NCI-H1092 treated with DMSO at 0.1 percent for 48 hours (cell line): ENCODE data around the gene ZBTB25.

ENCODE experiments used
- DNase-seq: peaks from one replicate; lab custom pipeline; 2025; lab: John Stamatoyannopoulos, UW

Gene ZBTB25

DNA sequence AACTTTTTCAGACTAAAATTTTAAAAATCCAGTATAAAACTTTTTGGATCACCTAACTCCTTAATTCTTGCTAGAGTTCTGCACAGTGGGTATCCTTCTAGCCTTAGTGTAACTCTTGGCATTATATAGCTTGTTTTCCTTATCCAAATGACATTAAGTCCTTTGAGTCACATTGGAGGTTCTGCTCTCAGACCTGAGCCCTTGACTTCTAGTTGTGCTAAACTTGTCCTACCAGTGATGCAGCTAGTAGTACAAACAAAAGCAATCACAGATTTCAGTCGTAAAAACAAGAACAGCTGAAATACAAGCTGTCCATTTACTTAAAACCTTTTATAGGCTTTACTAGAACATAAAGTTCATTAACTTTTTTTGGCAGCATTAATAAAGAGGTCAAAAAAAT lies 11.4 kb upstream of the ZBTB25 start:
- DNase-seq, result no peak

DNA sequence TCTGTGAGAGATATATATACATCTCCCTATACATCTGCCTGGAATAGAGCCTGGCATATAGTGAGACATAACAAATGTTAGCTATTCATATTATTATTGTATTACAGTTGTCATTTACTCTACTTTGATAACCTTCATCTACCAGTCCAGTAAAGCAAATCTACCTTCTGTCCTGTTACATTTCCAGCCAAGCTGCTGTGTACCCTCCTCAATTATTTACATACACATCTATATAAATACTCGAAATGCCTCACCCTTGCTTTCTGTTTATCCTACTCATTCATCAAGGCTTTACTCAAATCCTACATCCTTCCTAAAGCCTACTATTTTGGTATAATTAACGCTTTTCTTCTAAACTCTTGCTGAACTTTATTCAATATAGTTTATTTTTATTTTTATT lies 9.6 kb upstream of the ZBTB25 start:
- DNase-seq, result no peak

DNA sequence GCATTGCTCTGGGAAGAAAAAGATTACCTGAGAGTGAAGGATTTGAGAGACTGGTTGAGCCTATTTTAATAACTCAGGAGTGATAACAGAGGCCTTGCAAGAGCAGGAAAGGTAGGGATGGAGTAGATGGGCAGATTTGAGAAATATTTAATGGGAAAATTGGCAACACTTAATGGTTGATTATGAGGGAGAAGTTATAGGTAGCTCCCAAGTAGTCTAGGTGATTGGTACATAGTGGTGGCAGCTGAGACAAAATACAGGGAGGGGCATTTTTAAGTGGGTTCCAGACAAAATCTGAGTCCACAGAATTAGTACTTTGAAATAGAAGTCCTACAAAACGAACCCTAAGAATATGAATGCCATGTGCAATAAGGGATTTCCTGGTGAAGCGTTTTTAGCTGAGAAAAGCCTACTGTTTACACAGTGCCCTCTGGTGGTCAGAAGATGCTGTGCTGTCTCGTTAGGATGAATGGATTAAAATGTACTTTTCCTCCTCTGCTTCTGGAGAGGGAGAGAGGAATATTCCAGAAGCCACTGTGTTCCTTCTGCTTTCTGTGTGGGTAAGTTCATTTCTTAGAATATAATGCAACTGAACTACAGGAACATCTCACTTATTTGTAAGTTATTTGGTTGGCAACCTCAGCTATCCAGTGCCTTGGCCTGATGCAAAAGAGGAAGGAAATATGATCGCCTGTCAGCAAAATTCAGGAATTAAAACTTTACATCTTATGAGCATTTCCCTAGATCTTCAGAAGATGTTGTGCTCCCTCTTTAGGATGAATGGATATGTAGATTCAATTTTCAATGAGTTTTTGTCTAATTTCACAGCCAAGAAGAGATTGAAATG lies 7.4 kb upstream of the ZBTB25 start:
- DNase-seq, result peak; percentile 80

DNA sequence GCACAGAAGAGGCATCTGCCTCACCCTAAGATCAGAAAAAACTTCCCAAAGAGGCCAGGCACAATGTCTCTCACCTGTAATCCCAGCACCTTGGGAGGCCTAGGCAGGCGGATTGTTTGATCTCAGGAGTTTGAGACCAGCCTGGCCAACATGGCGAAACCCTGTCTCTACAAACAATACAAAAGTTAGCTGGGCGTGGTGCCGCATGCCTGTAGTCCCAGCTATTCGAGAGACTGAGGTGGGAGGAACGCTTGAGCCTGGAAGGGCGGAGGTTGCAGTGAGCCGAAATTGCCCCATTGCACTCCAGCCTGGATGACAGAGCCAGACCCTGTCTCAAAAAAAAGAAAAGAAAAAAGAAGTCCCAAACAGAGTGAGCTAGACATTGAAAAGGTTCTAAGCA lies 5.4 kb upstream of the ZBTB25 start:
- no peak for DNase-seq

DNA sequence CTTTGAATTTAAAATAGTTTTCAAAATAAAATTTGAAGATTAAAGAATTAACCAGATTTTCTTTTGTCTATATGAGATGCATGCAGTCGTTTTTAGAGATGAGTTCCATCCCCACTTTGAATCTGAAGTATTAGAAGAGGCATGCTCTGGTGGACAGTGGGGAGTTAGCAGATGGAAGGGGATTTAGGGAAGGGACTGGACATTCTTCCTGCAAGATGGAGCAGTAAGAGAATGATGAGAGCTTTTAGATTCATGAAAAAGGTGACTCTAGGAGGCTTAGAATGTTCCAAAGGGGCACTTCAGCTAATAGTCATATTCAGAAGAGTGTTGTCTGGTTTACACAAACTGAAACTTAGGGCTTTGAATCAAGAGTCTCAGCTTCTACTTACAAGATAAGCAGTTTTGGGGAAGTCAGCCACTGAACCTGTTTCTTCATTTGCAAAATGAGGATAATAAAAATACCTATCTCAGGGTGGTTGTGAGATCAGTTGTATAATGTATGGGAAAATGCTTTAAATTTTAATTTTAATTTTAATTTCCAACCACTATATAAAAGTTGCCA lies 4.7 kb upstream of the ZBTB25 start:
- DNase-seq, result no peak

DNA sequence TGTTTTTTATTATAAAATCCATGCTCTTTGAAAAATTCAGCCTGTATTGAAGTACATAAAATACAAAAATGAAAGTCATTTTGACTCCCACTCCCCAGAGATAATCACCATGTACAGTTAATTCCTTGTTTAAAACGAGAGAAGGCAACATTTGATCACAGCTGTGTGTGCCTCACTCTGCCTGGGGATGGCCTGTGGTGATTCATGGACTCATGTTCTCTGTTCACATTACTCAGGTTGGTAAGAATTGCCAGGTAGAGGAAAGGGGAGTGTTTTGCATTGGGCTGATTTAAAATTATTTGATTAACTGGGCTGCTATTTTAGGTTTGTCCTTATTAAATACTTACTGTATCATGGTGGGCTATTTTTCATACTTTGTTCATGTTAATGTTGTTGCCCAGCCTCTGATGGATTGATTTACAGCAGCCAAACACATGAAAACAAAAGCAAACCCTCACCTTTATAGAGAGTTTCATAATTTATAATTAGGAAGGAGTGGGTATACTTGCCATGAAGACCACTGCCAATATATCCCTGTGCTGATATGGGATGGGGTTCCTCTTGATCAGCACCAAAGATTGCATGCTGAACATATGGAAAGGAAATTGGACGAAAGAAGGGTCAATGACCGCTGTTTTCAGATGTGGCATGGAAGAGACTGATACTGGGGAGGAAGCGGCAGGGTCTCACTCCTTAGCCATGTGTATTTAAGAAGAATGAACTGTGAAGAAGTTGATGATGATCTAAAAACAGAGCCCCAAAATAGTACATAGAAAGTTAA lies 3.9 kb upstream of the ZBTB25 start:
- DNase-seq, result no peak

DNA sequence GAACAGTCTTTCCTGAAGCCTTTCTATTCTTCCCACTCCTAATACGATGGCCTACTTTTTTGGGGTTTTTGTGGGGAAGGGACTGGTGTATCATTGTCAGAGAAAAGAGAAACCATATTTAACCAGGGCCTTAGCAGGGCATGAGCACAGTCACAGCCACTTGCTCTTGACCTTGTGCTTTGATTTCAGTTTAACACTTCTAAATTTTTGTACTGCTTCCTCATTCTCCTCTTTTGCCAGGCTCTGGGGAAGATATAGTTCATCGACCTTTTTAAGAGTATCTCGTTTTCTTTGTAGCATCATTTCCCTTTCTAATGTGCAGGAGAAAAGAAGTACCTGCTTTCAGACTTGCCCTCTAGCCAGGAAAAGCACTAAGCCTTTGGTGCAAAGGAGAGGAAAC lies 3.1 kb upstream of the ZBTB25 start:
- no peak for DNase-seq

DNA sequence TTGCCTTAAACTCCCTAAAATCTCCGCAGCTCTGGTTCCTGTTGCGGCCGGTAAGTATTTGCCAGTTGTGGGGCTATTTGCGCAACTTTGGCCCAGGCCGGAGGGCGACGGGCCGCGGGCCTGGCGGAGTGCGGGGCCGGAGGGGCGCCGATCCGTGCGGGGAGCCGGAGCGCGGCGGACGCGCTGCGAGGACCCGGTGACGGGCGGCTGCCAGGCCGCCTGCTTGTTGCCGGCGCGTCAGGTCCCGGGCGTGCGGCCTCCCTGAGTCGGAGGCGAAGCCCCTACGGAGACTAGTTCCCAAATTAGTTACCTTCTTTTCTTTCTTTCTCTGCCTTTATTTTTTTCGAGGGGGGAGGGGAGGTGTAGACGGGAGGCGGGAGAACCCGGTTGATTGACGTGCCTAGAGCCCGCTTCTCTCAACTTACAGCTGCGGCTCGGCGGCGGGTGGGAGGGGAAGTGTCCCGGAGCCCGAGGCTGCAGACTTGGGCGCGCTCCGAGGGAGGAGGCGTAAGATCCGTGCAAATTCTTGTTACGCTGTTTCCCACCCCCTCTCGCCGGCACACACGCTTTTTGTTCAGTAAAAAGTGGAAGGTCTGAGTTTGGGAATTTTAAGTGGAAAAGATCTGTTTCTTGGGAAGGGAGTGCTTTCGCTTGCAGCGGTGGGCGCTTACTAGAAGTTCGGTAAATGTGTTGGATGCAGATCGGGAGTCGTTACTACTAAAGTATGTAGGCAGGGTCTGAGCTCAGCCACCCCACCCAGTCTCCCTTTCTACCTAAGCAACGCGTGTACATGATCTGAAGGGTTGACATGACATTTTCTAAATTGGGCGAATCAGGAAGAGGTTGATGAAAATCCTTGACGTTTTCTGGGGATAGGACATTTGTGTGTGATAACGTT lies 1.5 kb upstream of the ZBTB25 start:
- DNase-seq, result peak; percentile 82

DNA sequence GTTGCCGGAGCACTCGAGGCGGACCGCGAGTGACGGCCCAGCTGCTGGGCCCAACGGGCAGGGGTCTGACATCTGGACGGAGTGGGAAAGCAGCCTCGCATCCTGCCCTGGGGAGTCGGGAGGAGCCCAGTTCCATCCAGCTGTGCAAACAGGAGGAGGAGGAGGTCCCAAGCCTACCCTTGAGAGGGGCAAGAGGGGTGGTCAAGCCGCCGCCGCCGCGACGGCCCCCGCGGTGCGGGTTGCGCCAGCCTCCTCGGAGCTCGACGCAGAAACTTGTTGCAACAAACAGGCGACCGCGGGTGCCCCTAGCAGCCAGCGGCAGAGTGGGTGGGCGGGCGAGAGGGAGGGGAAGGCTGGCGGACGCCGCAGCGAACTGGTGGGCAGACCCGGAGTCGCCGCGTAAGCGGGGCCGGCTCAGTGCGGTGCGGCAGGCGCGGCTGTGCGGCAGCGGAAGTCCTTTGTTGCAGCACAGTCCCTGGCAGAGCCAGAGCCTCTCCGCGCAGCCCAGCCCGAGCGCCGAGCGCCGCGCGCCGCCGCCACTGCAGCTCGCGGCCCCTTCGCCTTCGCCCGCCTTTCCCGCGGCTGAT lies 765 bp upstream of the ZBTB25 start, which contains the start of gene ZBTB1:
ZBTB1 (plus strand) TSS at position 461 of the 587 bp plus-strand sequence. CDS start 16,735 bp downstream, outside the sequence.
- DNase-seq, result peak; percentile 93

DNA sequence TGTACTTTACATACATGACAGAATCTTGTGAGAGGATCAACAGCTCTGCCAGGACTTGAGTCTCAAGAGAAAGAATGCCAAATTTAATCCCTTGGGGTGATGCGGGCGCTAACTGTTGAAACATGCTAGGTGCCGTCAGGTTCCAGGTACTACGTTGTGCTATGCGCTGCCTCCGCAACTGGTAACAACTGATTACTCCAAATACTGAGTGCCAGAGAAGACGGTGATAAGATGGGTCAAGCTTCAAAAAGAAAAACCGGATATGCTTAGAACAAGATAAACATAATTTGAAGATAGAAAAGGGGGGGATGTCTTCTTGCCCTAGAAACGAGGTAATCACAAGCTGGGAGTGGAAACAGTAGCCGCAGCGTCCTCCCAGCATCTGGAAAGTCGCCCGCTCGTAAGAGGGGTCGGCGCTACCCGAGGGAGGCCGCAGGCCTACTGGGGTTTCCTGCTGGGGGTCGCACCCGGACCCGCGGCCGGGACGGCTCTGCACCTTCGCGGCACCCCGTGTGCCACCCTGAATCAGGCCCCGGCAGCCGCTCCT lies 678 bp downstream of the ZBTB25 start:
- peak; percentile 63 for DNase-seq

DNA sequence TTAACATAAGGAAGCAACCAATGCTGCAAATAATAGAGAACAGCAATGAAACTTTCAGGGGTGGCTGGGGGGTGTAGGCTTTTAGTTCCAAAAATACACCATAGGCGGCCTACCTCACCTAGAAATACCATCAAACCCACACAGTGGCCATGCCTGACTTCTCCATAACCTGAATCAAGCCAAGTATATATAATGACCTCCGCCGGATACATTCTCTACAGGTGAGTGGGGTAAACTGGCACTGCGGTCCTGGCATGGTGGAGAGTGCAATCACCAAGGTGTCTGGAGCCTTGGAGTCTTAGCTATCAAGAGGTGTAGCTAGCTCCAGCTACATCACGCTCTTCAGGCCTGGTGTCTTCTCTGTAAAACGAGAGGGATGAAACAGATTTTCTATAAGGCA lies 1.2 kb downstream of the ZBTB25 start:
- no peak for DNase-seq

DNA sequence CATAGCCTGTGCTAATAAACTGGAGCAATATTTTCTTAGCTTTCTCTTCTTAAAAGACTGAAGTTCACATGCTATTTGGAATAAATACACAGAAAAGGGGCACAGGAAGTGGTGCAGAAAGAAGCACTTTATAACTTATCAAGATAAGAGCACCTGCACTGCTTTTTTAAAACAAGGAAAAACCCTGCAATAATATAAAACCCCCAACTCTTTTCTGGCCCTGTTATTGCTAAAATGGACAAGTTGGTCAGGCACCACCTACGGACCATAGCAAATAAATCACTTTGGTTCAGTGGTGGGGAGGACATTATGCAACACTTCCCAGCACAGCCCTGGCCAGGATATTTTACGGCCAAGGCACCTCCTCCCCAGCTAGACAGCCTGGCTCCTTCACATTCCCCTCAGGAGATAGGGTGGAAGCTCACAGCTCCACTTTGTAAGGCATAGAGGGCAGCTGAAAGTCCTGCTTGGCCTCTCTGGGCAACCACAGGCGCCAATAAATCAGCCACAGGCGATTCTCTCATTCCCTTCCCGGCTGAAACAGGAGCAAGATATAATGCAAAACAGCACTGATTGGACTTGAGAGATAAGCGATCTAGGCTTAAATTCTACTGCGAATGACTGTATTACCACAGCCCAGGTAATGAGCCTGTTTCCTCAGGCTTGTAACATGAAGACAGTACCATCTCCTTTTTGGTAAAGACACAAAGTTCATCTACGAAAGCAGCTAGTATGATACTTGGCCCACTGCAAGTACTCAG lies 2.0 kb downstream of the ZBTB25 start:
- DNase-seq, result no peak

DNA sequence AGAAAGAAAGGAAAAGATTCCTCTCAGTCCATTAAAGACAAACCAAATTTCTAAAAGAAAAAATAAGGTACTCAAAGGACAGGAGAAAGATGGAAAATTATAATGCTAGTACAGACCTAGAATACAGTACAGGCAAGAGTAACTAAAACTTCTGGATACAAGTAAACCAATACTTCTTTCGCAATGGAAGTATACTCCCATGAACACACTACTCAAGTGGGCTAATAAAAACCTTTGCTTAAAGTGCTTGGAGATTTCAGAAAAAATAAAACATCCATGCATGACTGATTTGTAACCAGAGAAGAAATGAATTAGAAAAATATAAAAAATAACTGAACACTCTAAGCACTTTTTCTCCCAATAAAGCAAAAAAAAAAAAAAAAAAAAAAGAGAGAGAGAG lies 3.5 kb downstream of the ZBTB25 start:
- DNase-seq, result no peak

DNA sequence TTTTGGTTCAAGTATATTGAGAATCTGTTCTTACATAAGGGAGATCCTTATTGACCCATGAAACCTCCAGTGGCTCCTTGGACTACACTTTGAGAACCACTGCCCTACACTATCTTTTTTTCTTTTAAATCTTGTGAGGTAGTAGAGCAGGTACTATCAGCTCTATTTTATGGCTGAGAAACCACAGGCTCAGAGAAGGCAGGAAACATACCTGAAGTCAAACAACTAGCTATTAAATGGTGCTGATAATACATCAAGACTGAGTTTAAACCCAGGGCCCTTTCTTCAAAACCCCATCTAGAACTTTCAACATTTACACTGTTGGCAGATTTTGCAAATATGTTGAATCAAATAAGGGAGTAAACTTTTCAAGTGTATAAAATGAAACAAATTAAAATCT lies 6.9 kb downstream of the ZBTB25 start:
- no peak for DNase-seq

DNA sequence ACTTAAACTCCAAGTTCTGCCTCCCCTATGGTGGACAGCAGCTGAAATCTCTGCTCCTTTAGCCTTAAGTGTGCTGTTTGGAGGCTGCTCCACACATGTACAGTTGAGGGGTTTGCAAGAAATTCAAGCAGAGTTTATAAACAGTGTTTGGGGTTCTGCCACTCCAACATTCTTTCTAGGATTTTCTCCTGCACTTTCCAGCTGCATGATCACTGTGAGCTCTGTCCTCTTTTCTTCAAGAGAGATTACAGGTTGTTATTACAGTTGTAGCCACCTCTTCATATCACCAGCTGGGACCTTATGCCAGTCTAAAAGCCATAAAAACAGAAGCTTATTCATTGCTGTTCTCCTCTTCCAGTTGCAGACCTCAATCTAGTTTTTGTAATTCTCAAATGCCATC lies 8.4 kb downstream of the ZBTB25 start:
- no peak for DNase-seq

DNA sequence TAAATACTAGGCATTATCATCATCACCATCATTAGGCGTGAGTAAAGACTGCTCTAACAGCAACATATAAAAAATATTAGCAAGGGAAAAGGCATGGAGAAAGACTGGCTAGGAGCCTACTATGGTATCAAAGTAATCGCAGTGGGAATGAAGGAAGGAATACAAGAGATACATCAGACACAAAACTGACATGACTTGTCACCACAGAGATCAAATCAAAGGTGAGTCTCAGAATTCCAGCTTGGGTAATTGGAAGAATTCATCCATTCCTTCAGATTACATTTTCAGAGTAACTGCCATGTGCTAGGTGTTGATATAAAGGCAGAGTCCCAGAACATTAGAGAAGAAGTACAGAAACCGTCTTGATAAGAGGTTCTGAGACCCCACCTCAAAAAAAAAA lies 10.2 kb downstream of the ZBTB25 start:
- no peak for DNase-seq

DNA sequence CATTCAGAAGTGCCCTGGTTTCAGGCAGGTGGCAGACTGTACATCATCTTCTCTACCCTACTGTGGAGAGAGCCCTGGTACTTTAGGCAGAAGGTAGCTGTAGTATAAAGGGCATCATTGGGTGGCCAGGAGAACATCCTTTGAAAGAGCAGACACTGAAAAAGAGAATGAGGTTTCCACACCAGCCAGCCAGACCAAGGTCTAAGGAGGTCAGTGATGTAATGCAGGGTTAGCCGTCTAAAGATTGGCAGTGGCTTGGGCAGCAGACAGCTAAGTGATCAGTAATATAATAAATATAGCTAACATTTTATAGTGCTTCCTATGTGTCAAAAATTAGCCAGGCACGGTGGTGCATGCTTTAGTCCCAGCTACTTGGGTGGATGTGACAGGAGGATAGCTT lies 12.0 kb downstream of the ZBTB25 start:
- DNase-seq, result no peak

DNA sequence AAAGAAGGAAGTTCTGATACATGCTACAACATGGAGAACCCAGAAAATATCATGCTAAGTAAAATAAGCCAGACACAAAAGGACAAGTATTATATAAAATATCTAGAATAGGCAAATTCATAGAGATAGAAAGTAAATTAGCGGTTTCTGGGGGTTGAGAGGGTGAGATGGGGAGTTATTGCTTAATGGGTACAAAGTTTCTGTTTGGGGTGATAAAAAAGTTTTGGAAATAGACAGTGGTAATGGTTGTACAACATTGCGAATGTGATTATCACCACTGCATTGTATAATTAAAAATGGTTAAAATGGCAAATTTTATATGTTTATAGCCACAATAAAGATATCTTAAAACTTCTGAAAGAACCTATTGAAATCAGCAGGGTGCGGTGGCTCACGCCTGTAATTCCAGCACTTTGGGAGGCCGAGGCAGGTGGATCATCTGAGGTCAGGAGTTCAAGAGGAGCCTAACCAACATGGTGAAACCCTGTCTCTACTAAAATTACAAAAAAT lies 15.0 kb downstream of the ZBTB25 start:
- DNase-seq, result no peak

DNA sequence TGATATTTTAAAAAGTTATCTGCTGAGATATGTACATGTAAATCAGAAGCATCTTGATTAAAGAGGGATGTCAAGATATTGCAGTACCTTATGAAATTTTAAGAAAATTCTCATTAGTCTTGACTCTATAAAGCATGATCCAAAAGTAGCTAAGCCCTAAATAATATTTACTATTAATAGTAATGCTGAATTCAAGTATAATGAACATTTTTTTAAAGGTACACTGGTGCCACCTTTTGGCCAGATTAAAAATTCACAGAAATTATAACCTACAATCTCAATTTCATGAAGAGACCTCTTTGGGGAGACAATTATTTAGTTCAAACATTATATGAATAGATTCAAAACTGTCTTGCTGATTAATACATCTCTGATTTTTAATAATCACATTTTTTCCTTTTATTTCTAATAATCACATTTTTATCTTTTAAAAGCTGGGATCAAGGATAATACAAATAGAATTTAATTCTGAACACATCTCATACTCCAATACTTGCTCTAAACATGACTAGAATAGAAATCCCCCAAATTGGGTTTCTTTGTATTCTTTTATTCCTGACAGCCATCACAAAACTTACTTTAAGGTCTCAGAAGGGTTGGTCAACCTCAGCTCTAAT lies 24.9 kb downstream of the ZBTB25 start:
- DNase-seq, result peak; percentile 9

DNA sequence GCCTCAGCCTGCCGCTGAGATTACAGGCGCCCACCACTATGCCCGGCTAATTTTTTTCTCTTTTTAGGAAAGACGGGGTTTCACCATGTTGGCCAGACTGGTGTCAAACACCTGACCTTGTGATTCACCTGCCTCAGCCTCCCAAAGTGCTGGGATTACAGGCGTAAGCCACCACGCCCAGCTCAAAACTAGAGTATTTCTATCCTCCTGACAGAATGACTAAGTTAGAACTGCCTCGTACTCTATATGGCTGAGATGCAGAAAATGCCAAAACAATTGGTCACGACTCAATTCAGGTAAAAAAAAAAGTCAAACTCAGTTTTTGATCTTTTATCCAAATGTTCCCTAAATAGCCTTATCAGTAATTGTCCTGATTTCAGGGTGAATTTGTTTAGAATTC lies 27.2 kb downstream of the ZBTB25 start:
- DNase-seq, result no peak
